Colonic mucosa (tissue), 4 donors: ENCODE data around the gene SELENOF. TPM values are rescaled to one million over a fixed set of nuclear protein-coding genes. Genes with fewer than 3 reads are reported as not detected.
"Not testable (repeated sequence)": the region's sequence is repeated elsewhere in the genome, so short reads cannot be mapped to it uniquely, and the experiment has no call there.

ENCODE experiments used
- DNase-seq: peaks from one replicate; pipeline ENCODE4 v3.0.0-alpha.2; 2020
- H3K27ac ChIP-seq: fragments of 200-600 bp; one replicate; pipeline ENCODE4 v1.8.0; 2021
- H3K27me3 ChIP-seq: fragments of 200-600 bp; one replicate; pipeline ENCODE4 v1.8.0; 2021
- H3K36me3 ChIP-seq: fragments of 200-600 bp; one replicate; pipeline ENCODE4 v1.8.0; 2021
- H3K4me1 ChIP-seq: fragments of 200-600 bp; one replicate; pipeline ENCODE4 v1.8.0; 2021; ENCODE audit warnings: mild to moderate bottlenecking
- H3K4me3 ChIP-seq: fragments of 200-600 bp; one replicate; pipeline ENCODE4 v1.8.0; 2021
- H3K9ac ChIP-seq, 2 donors: one replicate each; pipeline ENCODE4 v1.7.0; 2013; ENCODE audit warnings: control low read depth in 2 of 2, low read depth in 2 of 2, low read length in 2 of 2
- H3K9me3 ChIP-seq: fragments of 200-600 bp; one replicate; pipeline ENCODE4 v1.8.0; 2021
- intact Hi-C: fragments of 100-400 bp; cut with DNase I; formaldehyde crosslinking; loops from one replicate; pipeline ENCODE4 v1.14.1; 2022
- total RNA-seq, 2 donors: library from RNA; stranded (reverse); fragmentation: NEBNext Ultra II Directional in 1 of 2; extraction: Animal tissue kit (Norgen Biotek cat#: 25700) in 1 of 2; gene quantifications; one replicate each; pipeline ENCODE4 v1.2.1, GENCODE V29; 2021
- TF ChIP-seq, protein P1 (sequence below): fragments of 200-600 bp; IDR thresholded peaks from one replicate; pipeline ENCODE4 v1.8.0; 2022; ENCODE audit warnings: antibody characterized with exemption, mild to moderate bottlenecking
- donor health status: healthy.
- donor health status: DM: no; HTN: no; CAD: no.
- donor health status: DM: no; HTN: no; CAD: no.

The SELENOF gene
- total RNA-seq, 2 donors from 2014 or later = 207 to 215 TPM

DNA sequence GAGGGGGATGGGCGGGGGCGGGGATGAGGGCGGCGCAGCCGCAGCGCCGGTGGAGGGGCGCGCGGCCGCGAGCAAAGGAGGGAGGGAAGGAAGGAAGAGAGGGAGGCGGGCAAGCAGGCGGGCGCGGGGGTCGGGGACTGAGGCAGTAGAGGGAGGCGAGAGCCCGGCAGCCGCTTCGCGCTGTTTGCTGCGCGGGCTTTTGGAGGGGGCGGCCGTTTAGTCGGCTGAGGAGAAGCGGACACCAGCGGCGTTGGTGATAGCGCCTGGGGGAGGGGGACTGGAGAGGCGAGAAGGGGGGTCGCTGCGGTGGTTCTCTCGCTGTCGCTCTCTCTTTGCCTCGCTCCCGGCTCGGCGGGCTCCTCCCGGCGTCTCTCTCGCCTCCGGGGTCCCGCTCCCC is 673 bp upstream of the SELENOF start, which contains the start of gene HS2ST1:
Gene HS2ST1 (plus strand): TSS at position 35 of the 397 bp plus-strand sequence.
- Histone ChIP-seq H3K4me3 (peak within 1 kb of the TSS; percentile 55), H3K27me3 (no peaks in the 10 kb centered on the region), H3K9me3 (no peaks in the 10 kb centered on the region), H3K36me3 (no peaks in the 10 kb centered on the region), H3K27ac (peak within 1 kb of the TSS; percentile 82), H3K4me1 (no peaks in the 10 kb centered on the region), H3K9ac (peak within 1 kb of the TSS; percentile 82 to 99)
- intact Hi-C loops = no loop called here
- no peak for DNase-seq
- TF ChIP-seq, protein P1, sequence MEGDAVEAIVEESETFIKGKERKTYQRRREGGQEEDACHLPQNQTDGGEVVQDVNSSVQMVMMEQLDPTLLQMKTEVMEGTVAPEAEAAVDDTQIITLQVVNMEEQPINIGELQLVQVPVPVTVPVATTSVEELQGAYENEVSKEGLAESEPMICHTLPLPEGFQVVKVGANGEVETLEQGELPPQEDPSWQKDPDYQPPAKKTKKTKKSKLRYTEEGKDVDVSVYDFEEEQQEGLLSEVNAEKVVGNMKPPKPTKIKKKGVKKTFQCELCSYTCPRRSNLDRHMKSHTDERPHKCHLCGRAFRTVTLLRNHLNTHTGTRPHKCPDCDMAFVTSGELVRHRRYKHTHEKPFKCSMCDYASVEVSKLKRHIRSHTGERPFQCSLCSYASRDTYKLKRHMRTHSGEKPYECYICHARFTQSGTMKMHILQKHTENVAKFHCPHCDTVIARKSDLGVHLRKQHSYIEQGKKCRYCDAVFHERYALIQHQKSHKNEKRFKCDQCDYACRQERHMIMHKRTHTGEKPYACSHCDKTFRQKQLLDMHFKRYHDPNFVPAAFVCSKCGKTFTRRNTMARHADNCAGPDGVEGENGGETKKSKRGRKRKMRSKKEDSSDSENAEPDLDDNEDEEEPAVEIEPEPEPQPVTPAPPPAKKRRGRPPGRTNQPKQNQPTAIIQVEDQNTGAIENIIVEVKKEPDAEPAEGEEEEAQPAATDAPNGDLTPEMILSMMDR = no peak

DNA sequence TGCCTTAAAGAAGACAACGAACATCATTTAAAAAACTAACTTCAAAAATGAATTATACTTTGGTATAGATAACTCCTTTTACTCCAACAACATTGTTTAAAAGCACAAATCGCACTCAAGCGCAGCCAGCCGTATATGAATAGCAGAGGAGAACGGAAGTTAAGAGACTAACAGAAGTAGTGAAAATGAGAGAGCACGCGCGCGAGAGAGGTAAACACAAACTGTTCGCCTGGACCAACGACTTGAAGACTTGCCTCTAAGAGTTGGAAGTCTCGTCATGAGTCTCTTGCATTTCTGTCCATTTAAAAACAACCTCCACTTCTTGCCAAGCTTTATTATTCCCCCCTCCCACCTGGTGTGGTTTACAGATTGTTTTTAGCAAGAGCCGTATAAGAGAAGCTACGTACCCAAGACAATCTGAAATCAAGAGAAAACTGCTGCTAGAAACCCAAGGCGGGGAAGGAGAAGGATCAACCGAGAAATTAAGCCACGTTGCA is 479 bp downstream of the SELENOF start:
- Histone ChIP-seq H3K27ac (peak overlapping the region; percentile 82), H3K27me3 (no peaks in the 10 kb centered on the region), H3K4me1 (no peaks in the 10 kb centered on the region)

DNA sequence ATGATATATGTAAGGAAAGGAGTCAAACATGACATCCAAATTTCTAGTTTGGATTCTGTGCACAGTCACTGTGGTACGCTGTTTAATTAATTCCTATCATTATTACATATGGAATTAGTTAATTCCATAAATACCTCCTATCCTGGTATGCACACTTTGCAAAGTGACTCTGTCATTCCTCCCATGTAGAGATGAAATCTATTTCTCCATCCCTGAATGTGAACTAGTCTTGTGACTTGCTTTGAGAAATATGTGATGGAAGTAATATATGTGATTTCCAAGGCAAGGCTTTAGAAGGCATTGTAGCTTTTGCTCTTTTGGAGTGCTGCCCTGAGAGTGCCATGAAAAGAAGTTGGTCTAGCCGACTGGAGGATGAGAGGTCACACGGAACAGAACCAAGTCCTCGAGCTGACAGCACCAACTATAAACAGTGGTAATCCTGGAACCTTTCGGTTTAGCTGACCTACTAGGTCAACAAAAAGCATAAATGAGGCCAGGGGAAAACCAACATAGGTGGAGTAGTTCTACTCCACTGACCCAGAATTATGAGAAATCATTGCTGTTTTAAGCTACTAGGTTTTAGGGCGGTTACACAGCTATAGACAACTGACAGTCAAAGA is 1.5 kb downstream of the SELENOF start:
- intact Hi-C loops = no loop called here
- TF ChIP-seq, protein P1 = no peak
- H3K36me3 ChIP-seq = no peaks in the 10 kb centered on the region
- no peak for DNase-seq
- H3K9ac ChIP-seq = peak overlapping the region in 1 of 2 donors; percentile 82
- no peaks in the 10 kb centered on the region for H3K27me3 ChIP-seq
- H3K27ac ChIP-seq = no peak overlapping the region
- peak overlapping the region; percentile 55 for H3K4me3 ChIP-seq
- H3K4me1 ChIP-seq = no peaks in the 10 kb centered on the region
- no peaks in the 10 kb centered on the region for H3K9me3 ChIP-seq

More for the DNA sequence above, 479 bp downstream of the SELENOF start:
- intact Hi-C loops = no loop called here
- Histone ChIP-seq H3K36me3 (no peaks in the 10 kb centered on the region), H3K4me3 (peak overlapping the region; percentile 55), H3K9ac (peak overlapping the region; percentile 82 to 99), H3K9me3 (no peaks in the 10 kb centered on the region)
- TF ChIP-seq, protein P1 = no peak
- peak; percentile 61 for DNase-seq

DNA sequence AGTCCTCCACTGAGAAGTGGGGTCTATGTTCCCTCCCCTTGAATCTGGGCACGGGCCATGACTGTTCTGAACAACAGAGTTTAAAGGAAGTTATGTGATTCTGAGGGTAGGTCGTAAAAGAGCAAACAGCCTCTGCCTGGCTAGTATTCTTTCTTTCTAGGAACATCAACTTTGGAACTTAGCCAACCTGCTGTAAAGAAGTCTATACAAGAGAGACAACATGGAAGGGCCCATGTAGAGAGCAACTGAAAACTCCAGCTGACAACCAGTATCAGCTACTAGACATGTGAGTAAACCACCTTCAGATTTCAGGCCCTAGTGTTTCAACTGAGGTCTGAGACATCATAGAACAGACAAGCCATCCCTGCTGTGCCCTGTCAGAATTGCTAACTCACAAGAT is 7.5 kb downstream of the SELENOF start:
- H3K27me3 ChIP-seq = no peaks in the 10 kb centered on the region
- no peak overlapping the region for H3K27ac ChIP-seq
- no peak overlapping the region for H3K4me3 ChIP-seq
- TF ChIP-seq, protein P1 = no peak
- no peaks in the 10 kb centered on the region for H3K9me3 ChIP-seq
- no peak for DNase-seq
- H3K9ac ChIP-seq = no peak overlapping the region
- intact Hi-C loops = no loop called here
- H3K36me3 ChIP-seq = peaks cover 6% of the 10 kb centered on the region
- peaks cover 5% of the 10 kb centered on the region for H3K4me1 ChIP-seq

DNA sequence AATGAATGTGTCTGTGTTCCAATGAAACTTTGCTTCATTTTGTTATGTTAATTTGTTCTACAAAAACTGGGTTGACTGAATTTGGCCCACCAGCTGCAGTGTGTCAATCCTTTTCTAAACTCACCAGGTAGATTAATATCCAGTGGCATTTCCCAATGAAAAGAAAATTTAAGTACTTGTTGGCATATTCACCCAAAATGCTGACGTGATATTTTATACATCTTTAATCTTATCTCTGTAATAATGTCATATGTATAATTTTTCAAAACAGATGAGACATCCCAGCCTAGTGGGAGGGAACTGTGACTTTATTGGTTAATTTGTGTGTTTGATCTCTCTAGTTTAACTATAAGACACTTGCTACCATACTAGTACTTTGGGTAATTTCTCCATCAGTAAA is 8.1 kb downstream of the SELENOF start:
- Histone ChIP-seq H3K4me3 (no peak overlapping the region), H3K9ac (no peak overlapping the region), H3K27ac (no peak overlapping the region), H3K9me3 (no peaks in the 10 kb centered on the region), H3K27me3 (no peaks in the 10 kb centered on the region), H3K4me1 (peaks cover 5% of the 10 kb centered on the region), H3K36me3 (peaks cover 6% of the 10 kb centered on the region)
- intact Hi-C loops = no loop called here
- TF ChIP-seq, protein P1 = no peak
- no peak for DNase-seq

DNA sequence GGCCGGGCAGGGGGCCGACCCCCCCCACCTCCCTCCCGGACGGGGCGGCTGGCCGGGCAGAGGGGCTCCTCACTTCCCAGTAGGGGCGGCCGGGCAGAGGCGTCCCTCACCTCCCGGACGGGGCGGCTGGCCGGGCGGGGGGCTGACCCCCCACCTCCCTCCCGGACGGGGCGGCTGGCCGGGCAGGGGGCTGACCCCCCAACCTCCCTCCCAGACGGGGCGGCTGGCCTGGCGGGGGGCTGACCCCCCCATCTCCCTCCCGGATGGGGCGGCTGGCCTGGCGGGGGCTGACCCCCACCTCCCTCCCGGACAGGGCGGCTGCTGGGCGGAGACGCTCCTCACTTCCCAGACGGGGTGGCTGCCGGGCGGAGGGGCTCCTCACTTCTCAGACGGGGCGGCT is 14.5 kb downstream of the SELENOF start:
- intact Hi-C loops, H3K9ac ChIP-seq, H3K27me3 ChIP-seq, H3K27ac ChIP-seq, H3K4me1 ChIP-seq, H3K9me3 ChIP-seq, DNase-seq, H3K36me3 ChIP-seq, H3K4me3 ChIP-seq: not testable (repeated sequence)
